HCT116 (cell line): Measurements from ENCODE around the gene CFAP410. TPM values are rescaled to one million over a fixed set of nuclear protein-coding genes. Genes with fewer than 3 reads are reported as not detected.

Experiments used
- ATAC-seq: fragments of 200-7000 bp; cut with Tn5 transposase; 2 replicates; pipeline ENCODE4 v1.9.1; 2020; ENCODE audit warnings: mild to moderate bottlenecking, moderate library complexity
- BruUV-seq: library from RNA; stranded (reverse); fragments of 400-500 nt; replicated peaks from 2 replicates; lab custom pipeline; 2021; lab: Mats Ljungman, UMichigan
- CTCF ChIA-PET: fragments of 300-600 bp; sonication (Branson Sonifier 250); formaldehyde crosslinking; loops from one replicate; lab custom pipeline; 2021; ENCODE audit warnings: antibody characterized with exemption; lab: Charles Lee
- POLR2A ChIA-PET: fragments of 300-600, 350-600 bp; sonication (Branson Sonifier 250); formaldehyde crosslinking; loops from one replicate; lab custom pipeline; 2021; ENCODE audit warnings: antibody characterized with exemption; lab: Charles Lee
- RAD21 ChIA-PET, 2 experiments: fragments of 300-600 bp; sonication (Branson Sonifier 250); formaldehyde crosslinking; loops; one replicate each; lab custom pipeline; 2023; ENCODE audit warnings: low total read pairs in 2 of 2; ENCODE audit not compliant: uncharacterized antibody in 2 of 2, unreplicated experiment in 2 of 2, low non-redundant PET in 1 of 2; lab: Charles Lee
- DNase-seq: peaks from one replicate; pipeline ENCODE4 v3.0.0-alpha.2; 2010; ENCODE audit warnings: low read depth, low spot score
- H2AFZ ChIP-seq: fragments of 200-600 bp; shearing (Covaris generic), sonication (generic); 2 replicates; pipeline ENCODE4 v1.6.1; 2017; ENCODE audit warnings: low read depth, mixed run types, mixed read lengths, antibody characterized with exemption, low read length; ENCODE audit not compliant: poor library complexity, severe bottlenecking
- H3K27ac ChIP-seq: 2 replicates; pipeline ENCODE4 v1.5.1; 2012; ENCODE audit warnings: low read depth, low read length
- H3K27me3 ChIP-seq: fragments of 200-600 bp; sonication (generic); 2 replicates; pipeline ENCODE4 v1.6.1; 2016; ENCODE audit warnings: mixed run types, low read length, mixed read lengths; ENCODE audit not compliant: insufficient read depth
- H3K36me3 ChIP-seq, 2 experiments: fragments of 200-500 bp in 1 of 2; fragments of 200-600 bp in 1 of 2; sonication (Bioruptor generic) in 1 of 2; sonication (generic) in 1 of 2; 2 replicates each; pipeline versions ENCODE4 v1.5.1 to v1.6.1; 2014 to 2016; ENCODE audit warnings: low read length in 2 of 2, inconsistent platforms in 1 of 2, mixed read lengths in 1 of 2, mixed run types in 1 of 2; ENCODE audit not compliant: insufficient read depth in 2 of 2, control insufficient read depth in 1 of 2
- H3K4me1 ChIP-seq, 2 experiments: fragments of 200-600 bp in 1 of 2; sonication (generic) in 1 of 2; 2 replicates each; pipeline versions ENCODE4 v1.5.1 to v1.6.1; 2012 to 2017; ENCODE audit warnings: low read length in 2 of 2, inconsistent platforms in 1 of 2, mild to moderate bottlenecking in 1 of 2, mixed read lengths in 1 of 2, mixed run types in 1 of 2, moderate library complexity in 1 of 2; ENCODE audit not compliant: insufficient read depth in 2 of 2, control insufficient read depth in 1 of 2
- H3K4me2 ChIP-seq: fragments of 200-600 bp; sonication (generic); 2 replicates; pipeline ENCODE4 v1.6.1; 2017; ENCODE audit warnings: mixed run types, low read length, mixed read lengths
- H3K4me3 ChIP-seq, 2 experiments: fragments of 200-600 bp in 1 of 2; sonication (generic) in 1 of 2; replicated peaks in 1 of 2; 2 replicates each; pipeline ENCODE4 v1.5.1; 2011 to 2016; ENCODE audit warnings: low read length in 2 of 2, control low read depth in 1 of 2, low read depth in 1 of 2, mild to moderate bottlenecking in 1 of 2, mixed read lengths in 1 of 2, mixed run types in 1 of 2
- H3K79me2 ChIP-seq: fragments of 200-600 bp; sonication (generic); 2 replicates; pipeline ENCODE4 v1.6.1; 2017; ENCODE audit warnings: mild to moderate bottlenecking, mixed run types, low read length, moderate library complexity, mixed read lengths; ENCODE audit not compliant: insufficient read depth
- H3K9ac ChIP-seq: fragments of 200-600 bp; sonication (generic); 2 replicates; pipeline ENCODE4 v1.6.1; 2016; ENCODE audit warnings: low read length, mixed read lengths
- H3K9me2 ChIP-seq: fragments of 200-600 bp; sonication (generic), shearing (Covaris generic); 2 replicates; pipeline ENCODE4 v1.6.1; 2017; ENCODE audit warnings: mixed run types, mild to moderate bottlenecking, moderate library complexity; ENCODE audit not compliant: insufficient read depth
- H3K9me3 ChIP-seq, 2 experiments: fragments of 200-500 bp in 1 of 2; fragments of 200-600 bp in 1 of 2; sonication (Bioruptor generic) in 1 of 2; sonication (generic) in 1 of 2; 2 replicates each; pipeline ENCODE4 v1.6.1; 2014 to 2017; ENCODE audit warnings: low read length in 2 of 2, mixed read lengths in 2 of 2, inconsistent platforms in 1 of 2, low read depth in 1 of 2, mild to moderate bottlenecking in 1 of 2, mixed run types in 1 of 2, moderate library complexity in 1 of 2; ENCODE audit not compliant: control insufficient read depth in 1 of 2, insufficient read depth in 1 of 2
- H4K20me1 ChIP-seq: fragments of 200-600 bp; sonication (generic), shearing (Covaris generic); 2 replicates; pipeline ENCODE4 v1.6.1; 2017; ENCODE audit warnings: mixed run types, mild to moderate bottlenecking, moderate library complexity; ENCODE audit not compliant: insufficient read depth
- EGR1 ChIP-seq: IDR thresholded peaks from 2 replicates; pipeline ENCODE4 v1.6.1; 2012; ENCODE audit warnings: low read depth
- EZH2phosphoT487 ChIP-seq: fragments of 200-600 bp; IDR thresholded peaks from 2 replicates; pipeline ENCODE4 v1.6.1; 2018; ENCODE audit warnings: antibody characterized with exemption, borderline replicate concordance
- SRF ChIP-seq: IDR thresholded peaks from 2 replicates; pipeline ENCODE4 v1.6.1; 2012; ENCODE audit warnings: low read depth
- TCF7L2 ChIP-seq: IDR thresholded peaks from 2 replicates; pipeline ENCODE4 v1.7.0; 2011; ENCODE audit warnings: borderline replicate concordance, inconsistent platforms; ENCODE audit not compliant: insufficient read depth, insufficient read length; ENCODE audit errors: extremely low read depth
- ZFX ChIP-seq: fragments of 450-650 bp; IDR thresholded peaks from 2 replicates; pipeline ENCODE4 v1.6.1; 2017
- intact Hi-C: fragments of 100-400 bp; cut with micrococcal nuclease; formaldehyde crosslinking; loops from 2 replicates; pipeline ENCODE4 v1.10.0; 2022
- total RNA-seq: library from RNA; stranded (reverse); gene quantifications from one replicate; pipeline ENCODE4 v1.2.1, GENCODE V29; 2021; ENCODE audit not compliant: unreplicated experiment

Gene CFAP410
- total RNA-seq, 1 experiment from 2014 or later, result 15.3 TPM

- no peak for TF ChIP-seq EGR1
- no peak for TF ChIP-seq TCF7L2
Observed at GRCh38 chr21:44291078-44291935, 47.9 kb downstream of the CFAP410 start (continued).

- no peak overlapping the region for H3K27ac ChIP-seq
- TF ChIP-seq SRF, result no peak
- TF ChIP-seq ZFX, result no peak
- TF ChIP-seq EZH2phosphoT487, result no peak
- H3K9me3 ChIP-seq, result no peaks in the 10 kb centered on the region
- BruUV-seq, result no TSS peak
- H2AFZ ChIP-seq, result no peak overlapping the region
- H3K27me3 ChIP-seq, result no peaks in the 10 kb centered on the region
- ATAC-seq (no peak), DNase-seq (no peak)
- ChIA-PET POLR2A (no interaction called here), CTCF (no interaction called here), RAD21 (no interaction called here)
- no peaks in the 10 kb centered on the region for H3K9me2 ChIP-seq
- no peaks in the 10 kb centered on the region for H3K36me3 ChIP-seq
- no peak overlapping the region for H3K9ac ChIP-seq
- H3K79me2 ChIP-seq, result no peaks in the 10 kb centered on the region
- no peaks in the 10 kb centered on the region for H4K20me1 ChIP-seq
- no peak overlapping the region for H3K4me2 ChIP-seq
- H3K4me3 ChIP-seq, result no peak overlapping the region
- intact Hi-C loops, result no loop called here
- peaks cover 0 to 4% of the 10 kb centered on the region in 2 experiments; a peak in 1 of 4 replicates for H3K4me1 ChIP-seq
Observed at GRCh38 chr21:44290327-44291077, 48.7 kb downstream of the CFAP410 start.
